ENCODE results near the gene CCDC9B. TPM values are rescaled to one million over a fixed set of nuclear protein-coding genes. Genes with fewer than 3 reads are reported as not detected.

CCDC9B gene
- polyA plus RNA-seq, 4 donors = 2.2 to 7.4 (median 4.6) TPM

DNA sequence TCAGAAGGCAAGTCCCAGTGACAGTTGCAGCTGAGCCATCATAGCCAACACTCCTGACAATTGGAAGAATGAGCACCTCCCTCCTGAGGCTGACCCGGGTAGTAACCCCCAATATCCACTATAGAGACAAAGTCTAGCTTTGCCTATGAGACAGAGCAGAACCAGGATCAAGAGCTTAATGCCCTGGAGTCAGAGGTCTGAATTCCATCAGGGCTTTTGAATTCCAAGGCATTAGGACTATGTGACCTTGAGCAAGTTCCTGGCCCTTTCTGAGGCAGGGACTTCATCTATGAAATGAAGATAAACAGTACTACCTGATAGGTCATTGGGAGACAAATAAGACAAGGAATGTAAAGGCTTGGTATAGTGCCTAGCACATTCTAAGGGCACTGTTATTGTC is 20.3 kb downstream of the CCDC9B start:
- no peak for FAIRE-seq
- no peaks in the 10 kb centered on the region for H3K9me3 ChIP-seq (ENCODE audit: control insufficient read depth in 2 of 2, insufficient read depth in 1 of 2, low read depth in 1 of 2, low read length in 1 of 2)
- H3K4me1 ChIP-seq (ENCODE audit: control insufficient read depth in 3 of 3, insufficient read depth in 2 of 3, low read depth in 1 of 3, low read length in 2 of 3) = peaks cover 3 to 15% (median 4%) of the 10 kb centered on the region in 3 donors
- no peak overlapping the region for H3K27ac ChIP-seq (ENCODE audit: low read depth in 1 of 3, low read length in 2 of 3)
- H3K36me3 ChIP-seq (ENCODE audit: control insufficient read depth in 3 of 3, insufficient read depth in 2 of 3, low read depth in 1 of 3, low read length in 3 of 3) = no peaks in the 10 kb centered on the region
- H3K27me3 ChIP-seq (ENCODE audit: control insufficient read depth in 3 of 3, insufficient read depth in 3 of 3, low read length in 3 of 3) = peaks cover 0 to 11% (median 0%) of the 10 kb centered on the region in 3 donors
- DNase-seq = no peak
- no peak overlapping the region for H3K4me3 ChIP-seq (ENCODE audit: low read depth in 1 of 3, low read length in 3 of 3)
- WGBS, 3 donors = 90 to 100% (median 94%) methylated on average over 1 of the region's 1 CpG

DNA sequence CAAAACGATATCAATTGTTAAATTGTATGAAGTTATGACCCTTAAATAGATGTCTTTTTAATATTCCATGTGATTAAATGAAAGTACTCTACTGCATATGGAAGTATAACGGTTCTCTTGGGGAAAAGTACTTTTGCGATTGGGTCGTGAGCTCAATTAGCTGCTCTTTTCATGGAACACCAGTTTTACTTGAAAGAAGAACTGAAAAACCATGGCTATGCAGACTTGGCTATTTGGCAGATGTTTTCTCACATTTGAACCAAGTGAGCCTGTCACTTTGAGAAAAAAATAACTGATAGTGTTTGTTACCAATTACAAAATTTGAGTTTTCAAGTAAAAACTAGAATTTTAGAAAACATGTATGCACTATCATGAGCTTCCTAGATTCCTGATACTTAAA is 23.2 kb downstream of the CCDC9B start:
- H3K27me3 ChIP-seq (ENCODE audit: control insufficient read depth in 3 of 3, insufficient read depth in 3 of 3, low read length in 3 of 3) = no peaks in the 10 kb centered on the region
- no peak overlapping the region for H3K4me3 ChIP-seq (ENCODE audit: low read depth in 1 of 3, low read length in 3 of 3)
- DNase-seq (no peak), FAIRE-seq (no peak)
- H3K4me1 ChIP-seq (ENCODE audit: control insufficient read depth in 3 of 3, insufficient read depth in 2 of 3, low read depth in 1 of 3, low read length in 2 of 3) = peaks cover 0 to 4% (median 0%) of the 10 kb centered on the region in 3 donors
- H3K9me3 ChIP-seq (ENCODE audit: control insufficient read depth in 2 of 2, insufficient read depth in 1 of 2, low read depth in 1 of 2, low read length in 1 of 2) = no peaks in the 10 kb centered on the region
- no peak overlapping the region for H3K27ac ChIP-seq (ENCODE audit: low read depth in 1 of 3, low read length in 2 of 3)
- 75 to 83% (median 81%) methylated on average over 4 of the region's 4 CpGs for WGBS, 3 donors
- H3K36me3 ChIP-seq (ENCODE audit: control insufficient read depth in 3 of 3, insufficient read depth in 2 of 3, low read depth in 1 of 3, low read length in 3 of 3) = no peaks in the 10 kb centered on the region

DNA sequence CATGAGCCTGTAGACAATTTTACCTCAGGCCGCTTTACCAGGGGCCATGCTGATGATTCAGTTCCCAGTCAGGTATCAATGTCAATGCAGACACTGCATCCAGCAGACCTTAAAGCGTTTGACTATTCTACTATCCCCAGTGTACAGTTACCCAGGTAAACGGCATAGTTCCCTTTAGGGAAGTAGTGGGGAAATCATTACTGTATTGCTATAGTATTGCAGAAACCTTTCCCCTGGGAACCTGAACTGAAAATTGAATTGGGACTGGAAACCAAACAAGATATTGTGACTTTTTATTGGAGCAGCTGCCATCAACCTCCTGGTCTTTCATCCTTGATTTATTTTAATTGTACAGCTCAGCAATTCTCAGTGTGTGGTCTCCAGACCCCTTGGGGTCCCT is 23.8 kb downstream of the CCDC9B start:
- H3K4me3 ChIP-seq (ENCODE audit: low read depth in 1 of 3, low read length in 3 of 3) = no peak overlapping the region
- FAIRE-seq (no peak), DNase-seq (no peak)
- H3K27me3 ChIP-seq (ENCODE audit: control insufficient read depth in 3 of 3, insufficient read depth in 3 of 3, low read length in 3 of 3) = peaks cover 0 to 3% (median 0%) of the 10 kb centered on the region in 3 donors
- no peaks in the 10 kb centered on the region for H3K4me1 ChIP-seq (ENCODE audit: control insufficient read depth in 3 of 3, insufficient read depth in 2 of 3, low read depth in 1 of 3, low read length in 2 of 3)
- H3K9me3 ChIP-seq (ENCODE audit: control insufficient read depth in 2 of 2, insufficient read depth in 1 of 2, low read depth in 1 of 2, low read length in 1 of 2) = no peaks in the 10 kb centered on the region
- H3K27ac ChIP-seq (ENCODE audit: low read depth in 1 of 3, low read length in 2 of 3) = no peak overlapping the region
- 80 to 83% (median 82%) methylated on average over 3 of the region's 3 CpGs for WGBS, 3 donors
- H3K36me3 ChIP-seq (ENCODE audit: control insufficient read depth in 3 of 3, insufficient read depth in 2 of 3, low read depth in 1 of 3, low read length in 3 of 3) = no peaks in the 10 kb centered on the region

DNA sequence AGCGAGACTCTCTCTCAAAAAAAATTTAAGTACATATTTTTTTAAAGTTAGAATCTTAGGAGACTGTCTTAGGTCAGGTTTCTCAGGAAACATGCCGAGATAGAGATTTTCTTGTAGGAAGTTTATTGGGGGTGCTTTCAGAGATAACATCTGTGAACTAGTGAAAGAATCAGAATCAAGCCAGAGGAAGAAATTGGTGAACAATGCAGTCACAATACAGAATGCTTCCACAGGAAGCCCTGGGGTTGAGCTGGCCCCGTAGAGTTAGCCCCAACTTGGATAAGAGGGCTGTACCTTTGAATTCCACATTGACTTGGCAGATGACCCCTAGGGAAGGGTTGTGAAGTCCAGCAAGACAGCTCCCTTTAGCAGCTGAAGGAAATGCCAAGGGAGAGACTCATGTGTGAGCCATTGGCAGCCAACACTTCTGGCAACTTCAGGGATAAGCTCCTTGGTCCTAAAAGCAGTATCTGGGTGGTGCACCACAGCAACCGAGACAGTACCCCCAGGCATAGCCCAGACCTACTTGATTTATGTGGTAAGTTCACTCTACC is 25.9 kb downstream of the CCDC9B start:
- WGBS, 3 donors = 80 to 91% (median 86%) methylated on average over 4 of the region's 4 CpGs
- H3K27ac ChIP-seq (ENCODE audit: low read depth in 1 of 3, low read length in 2 of 3) = no peak overlapping the region
- no peak overlapping the region for H3K4me3 ChIP-seq (ENCODE audit: low read depth in 1 of 3, low read length in 3 of 3)
- H3K4me1 ChIP-seq (ENCODE audit: control insufficient read depth in 3 of 3, insufficient read depth in 2 of 3, low read depth in 1 of 3, low read length in 2 of 3) = no peaks in the 10 kb centered on the region
- DNase-seq (no peak), FAIRE-seq (no peak)
- H3K36me3 ChIP-seq (ENCODE audit: control insufficient read depth in 3 of 3, insufficient read depth in 2 of 3, low read depth in 1 of 3, low read length in 3 of 3) = no peaks in the 10 kb centered on the region
- H3K27me3 ChIP-seq (ENCODE audit: control insufficient read depth in 3 of 3, insufficient read depth in 3 of 3, low read length in 3 of 3) = peaks cover 0 to 9% (median 0%) of the 10 kb centered on the region in 3 donors
- H3K9me3 ChIP-seq (ENCODE audit: control insufficient read depth in 2 of 2, insufficient read depth in 1 of 2, low read depth in 1 of 2, low read length in 1 of 2) = no peaks in the 10 kb centered on the region

DNA sequence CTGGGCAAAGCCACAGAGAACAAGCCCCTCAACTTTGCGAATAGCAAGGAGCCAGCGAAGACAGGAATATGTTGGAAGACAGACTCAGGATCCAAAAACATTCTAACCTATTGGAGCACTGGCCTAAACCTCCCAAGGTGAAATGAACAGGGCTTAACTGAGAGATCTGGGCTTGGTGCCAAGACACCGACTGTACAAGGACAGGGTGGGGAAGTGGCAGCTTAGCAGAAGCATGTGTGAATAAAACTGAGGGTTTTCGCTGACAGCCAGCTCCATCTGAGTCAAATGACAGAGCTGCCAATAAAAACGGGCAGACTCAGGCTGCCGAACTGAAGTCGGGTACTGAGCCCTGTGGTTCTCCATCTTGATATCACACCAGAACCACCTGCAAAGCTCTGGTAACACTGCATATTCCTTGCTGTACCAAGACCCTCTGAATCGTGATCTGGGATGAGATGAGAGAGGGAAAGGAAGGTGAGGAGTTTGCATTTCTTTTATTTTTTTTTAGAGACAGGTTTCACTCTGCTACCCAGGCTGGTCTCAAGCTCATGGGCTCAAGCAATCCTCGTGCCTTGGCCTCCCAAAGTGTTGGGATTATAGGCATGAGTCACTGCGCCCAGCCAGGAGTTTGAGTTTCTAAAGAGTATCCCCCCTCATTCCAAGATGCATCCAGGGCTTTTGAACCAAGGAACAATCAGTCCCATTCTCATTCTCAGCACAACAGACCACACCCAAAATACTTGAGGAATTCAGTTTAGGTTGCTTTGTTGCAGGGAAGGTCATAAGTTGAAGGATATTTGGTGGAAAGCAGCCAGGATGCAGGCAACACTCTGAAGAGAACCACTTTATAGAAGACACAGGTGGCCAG is 27.0 kb downstream of the CCDC9B start:
- peak; percentile 51 to 85 for DNase-seq

DNA sequence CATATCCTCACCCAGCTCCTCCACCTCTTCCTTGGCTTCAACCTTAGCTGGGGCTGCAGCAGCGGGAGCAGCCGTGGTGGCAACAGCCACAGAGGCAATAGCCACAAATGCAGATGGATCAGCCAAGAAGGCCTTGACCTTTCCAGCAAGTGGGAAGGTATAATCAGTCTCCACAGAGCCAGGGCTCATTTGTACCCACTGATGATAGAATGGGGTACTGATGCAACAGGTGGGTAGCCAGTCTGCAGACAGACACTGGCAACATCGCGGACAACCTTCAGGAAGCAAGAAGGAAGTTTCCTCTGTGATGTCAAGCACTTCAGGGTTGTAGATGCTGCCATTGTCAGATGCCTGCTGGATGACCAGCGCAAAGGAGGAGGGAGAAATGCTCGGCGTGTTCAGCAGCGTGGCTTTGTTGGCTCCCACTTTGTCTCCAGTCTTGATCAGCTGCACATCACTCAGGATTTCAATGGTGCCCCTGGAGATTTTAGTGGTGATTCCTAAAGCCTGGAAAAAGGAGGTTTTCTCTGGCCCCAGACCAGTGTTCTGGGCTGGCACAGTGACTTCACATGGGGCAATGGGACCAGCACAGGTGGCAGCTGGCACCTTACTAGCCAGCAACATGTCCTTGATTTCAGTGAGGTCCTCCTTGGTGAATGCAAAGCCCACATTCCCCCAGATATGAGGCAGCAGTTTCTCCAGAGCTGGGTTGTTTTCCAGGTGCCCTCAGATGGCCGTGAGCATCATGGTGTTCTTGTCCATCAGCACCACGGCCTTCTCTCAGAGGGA is 28.2 kb downstream of the CCDC9B start:
- Histone ChIP-seq H3K27ac (ENCODE audit: low read depth in 1 of 3, low read length in 2 of 3) (no peak overlapping the region), H3K27me3 (ENCODE audit: control insufficient read depth in 3 of 3, insufficient read depth in 3 of 3, low read length in 3 of 3) (peaks cover 0 to 9% (median 0%) of the 10 kb centered on the region in 3 donors), H3K4me3 (ENCODE audit: low read depth in 1 of 3, low read length in 3 of 3) (no peak overlapping the region), H3K9me3 (ENCODE audit: control insufficient read depth in 2 of 2, insufficient read depth in 1 of 2, low read depth in 1 of 2, low read length in 1 of 2) (no peaks in the 10 kb centered on the region), H3K4me1 (ENCODE audit: control insufficient read depth in 3 of 3, insufficient read depth in 2 of 3, low read depth in 1 of 3, low read length in 2 of 3) (peaks cover 0 to 2% (median 0%) of the 10 kb centered on the region in 3 donors), H3K36me3 (ENCODE audit: control insufficient read depth in 3 of 3, insufficient read depth in 2 of 3, low read depth in 1 of 3, low read length in 3 of 3) (no peaks in the 10 kb centered on the region)
- no peak for DNase-seq
- 87 to 91% (median 90%) methylated on average over 10 of the region's 10 CpGs for WGBS, 3 donors
- no peak for FAIRE-seq

More for the DNA sequence above, 27.0 kb downstream of the CCDC9B start:
- H3K27ac ChIP-seq (ENCODE audit: low read depth in 1 of 3, low read length in 2 of 3) = no peak overlapping the region
- no peak overlapping the region for H3K4me3 ChIP-seq (ENCODE audit: low read depth in 1 of 3, low read length in 3 of 3)
- no peaks in the 10 kb centered on the region for H3K4me1 ChIP-seq (ENCODE audit: control insufficient read depth in 3 of 3, insufficient read depth in 2 of 3, low read depth in 1 of 3, low read length in 2 of 3)
- no peak for FAIRE-seq
- H3K36me3 ChIP-seq (ENCODE audit: control insufficient read depth in 3 of 3, insufficient read depth in 2 of 3, low read depth in 1 of 3, low read length in 3 of 3) = no peaks in the 10 kb centered on the region
- no peaks in the 10 kb centered on the region for H3K9me3 ChIP-seq (ENCODE audit: control insufficient read depth in 2 of 2, insufficient read depth in 1 of 2, low read depth in 1 of 2, low read length in 1 of 2)
- WGBS, 3 donors = 23 to 39% (median 27%) methylated on average over 10 of the region's 10 CpGs
- peaks cover 0 to 9% (median 0%) of the 10 kb centered on the region in 3 donors for H3K27me3 ChIP-seq (ENCODE audit: control insufficient read depth in 3 of 3, insufficient read depth in 3 of 3, low read length in 3 of 3)

DNA sequence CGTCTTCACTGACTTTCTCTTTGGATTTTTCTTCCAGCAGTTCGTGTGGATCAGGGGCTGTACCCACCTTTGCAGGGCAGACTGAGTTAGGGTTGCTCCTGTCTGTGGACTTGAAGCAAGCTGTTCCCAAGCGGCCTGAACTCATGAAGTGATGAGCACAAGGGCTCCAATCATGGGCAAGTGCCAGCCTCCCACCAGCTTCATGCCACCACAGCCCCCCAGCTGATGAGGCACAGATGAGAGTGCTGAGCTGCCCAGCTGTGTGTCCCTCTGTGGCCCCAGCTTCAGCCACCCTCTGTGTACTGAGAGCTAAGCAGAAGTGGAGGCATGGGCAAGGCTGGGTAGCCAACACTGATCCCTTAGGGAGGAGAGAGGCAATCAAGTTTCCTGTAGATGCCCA is 29.7 kb downstream of the CCDC9B start:
- H3K27me3 ChIP-seq (ENCODE audit: control insufficient read depth in 3 of 3, insufficient read depth in 3 of 3, low read length in 3 of 3) = peaks cover 0 to 14% (median 0%) of the 10 kb centered on the region in 3 donors
- WGBS, 3 donors = 49 to 66% (median 55%) methylated on average over 3 of the region's 3 CpGs
- no peaks in the 10 kb centered on the region for H3K9me3 ChIP-seq (ENCODE audit: control insufficient read depth in 2 of 2, insufficient read depth in 1 of 2, low read depth in 1 of 2, low read length in 1 of 2)
- H3K4me3 ChIP-seq (ENCODE audit: low read depth in 1 of 3, low read length in 3 of 3) = no peak overlapping the region
- peaks cover 0 to 5% (median 0%) of the 10 kb centered on the region in 3 donors for H3K4me1 ChIP-seq (ENCODE audit: control insufficient read depth in 3 of 3, insufficient read depth in 2 of 3, low read depth in 1 of 3, low read length in 2 of 3)
- no peak overlapping the region for H3K27ac ChIP-seq (ENCODE audit: low read depth in 1 of 3, low read length in 2 of 3)
- no peaks in the 10 kb centered on the region for H3K36me3 ChIP-seq (ENCODE audit: control insufficient read depth in 3 of 3, insufficient read depth in 2 of 3, low read depth in 1 of 3, low read length in 3 of 3)
- no peak for DNase-seq
- no peak for FAIRE-seq
